Activated T-helper 1 cell treated with anti-CD3 and anti-CD28 coated beads, Interleukin-12 subunit alpha, Interleukin-12 subunit beta, Interleukin-2, Interleukin-4 antibody, amounts not matched to agents 30 ng/mL and 10 ng/mL and 1 ng/mL, durations not matched to agents 14 hours and 24 hours and 36 hours (primary cell): Measurements from ENCODE around the gene IKBKE. TPM values are rescaled to one million over a fixed set of nuclear protein-coding genes. Genes with fewer than 3 reads are reported as not detected.
A peak's percentile ranks its signal among the peaks of the same experiment; 100 is the strongest.

Source experiments
- DNase-seq: peaks from one replicate; pipeline ENCODE4 v3.0.0; 2021; ENCODE audit warnings: low spot score
- H3K27ac Mint-ChIP-seq: one replicate; pipeline ENCODE4 v1.8.0; 2021; ENCODE audit warnings: mild to moderate bottlenecking, mixed read lengths
- H3K27me3 Mint-ChIP-seq: one replicate; pipeline ENCODE4 v1.8.0; 2022; ENCODE audit warnings: mild to moderate bottlenecking, moderate library complexity, mixed read lengths; ENCODE audit not compliant: insufficient read depth
- H3K36me3 Mint-ChIP-seq: one replicate; pipeline ENCODE4 v1.8.0; 2021; ENCODE audit warnings: low read depth, mixed read lengths
- H3K4me1 Mint-ChIP-seq: one replicate; pipeline ENCODE4 v1.8.0; 2021; ENCODE audit warnings: low read depth, mixed read lengths
- H3K4me3 Mint-ChIP-seq: one replicate; pipeline ENCODE4 v1.8.0; 2021; ENCODE audit warnings: mild to moderate bottlenecking, moderate library complexity, mixed read lengths
- H3K9me3 Mint-ChIP-seq: one replicate; pipeline ENCODE4 v1.8.0; 2021; ENCODE audit warnings: mixed read lengths
- intact Hi-C: fragments of 100-400 bp; cut with micrococcal nuclease; formaldehyde crosslinking; loops from one replicate; pipeline ENCODE4 v1.15.1; 2024
- total RNA-seq: library from RNA; stranded (reverse); gene quantifications from 2 replicates; pipeline ENCODE4 v1.2.3, GENCODE V29; 2022

The IKBKE gene
- total RNA-seq, 1 donor from 2014 or later: 59.8 TPM

DNA sequence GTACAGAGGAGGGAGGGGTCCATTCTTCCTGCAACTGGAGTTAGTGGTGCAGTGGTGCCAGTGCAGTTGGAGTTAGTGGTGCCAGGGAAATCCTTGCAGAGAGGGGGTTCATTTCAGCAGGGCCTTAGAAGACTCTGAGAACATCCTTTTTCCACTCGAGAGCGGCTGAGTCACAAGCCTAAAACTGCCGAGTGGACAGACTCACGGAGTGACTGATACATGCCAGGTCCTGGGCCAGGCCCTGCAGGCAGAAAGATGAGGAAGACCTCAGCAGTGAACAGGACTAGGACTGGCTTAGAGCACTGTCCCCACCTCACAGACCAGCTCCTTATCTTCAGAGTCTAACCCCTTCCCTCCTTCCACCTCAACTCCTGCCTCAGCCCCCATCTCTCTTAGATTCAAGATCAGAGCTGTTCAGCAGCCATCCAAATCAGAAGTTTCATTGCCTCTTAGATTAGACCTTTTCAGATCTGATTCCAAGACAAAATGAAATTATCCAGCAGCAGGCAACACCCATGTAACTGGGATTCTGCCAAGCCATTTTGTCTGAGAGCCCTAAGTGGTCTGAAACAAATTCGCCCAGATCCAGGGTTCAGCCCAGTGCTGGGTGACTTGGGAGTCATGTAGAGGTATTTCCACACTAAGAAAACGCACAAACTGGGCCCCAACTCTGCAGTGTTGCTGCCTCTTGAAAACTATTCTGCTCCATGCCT is 12.7 kb upstream of the IKBKE start:
- Mint-ChIP-seq H3K27me3 (no peaks in the 10 kb centered on the region), H3K27ac (peak overlapping the region; percentile 35), H3K36me3 (peaks cover 51% of the 10 kb centered on the region), H3K9me3 (no peaks in the 10 kb centered on the region), H3K4me3 (no peak overlapping the region), H3K4me1 (peaks cover 31% of the 10 kb centered on the region)
- intact Hi-C loops: no loop called here
- no peak for DNase-seq

DNA sequence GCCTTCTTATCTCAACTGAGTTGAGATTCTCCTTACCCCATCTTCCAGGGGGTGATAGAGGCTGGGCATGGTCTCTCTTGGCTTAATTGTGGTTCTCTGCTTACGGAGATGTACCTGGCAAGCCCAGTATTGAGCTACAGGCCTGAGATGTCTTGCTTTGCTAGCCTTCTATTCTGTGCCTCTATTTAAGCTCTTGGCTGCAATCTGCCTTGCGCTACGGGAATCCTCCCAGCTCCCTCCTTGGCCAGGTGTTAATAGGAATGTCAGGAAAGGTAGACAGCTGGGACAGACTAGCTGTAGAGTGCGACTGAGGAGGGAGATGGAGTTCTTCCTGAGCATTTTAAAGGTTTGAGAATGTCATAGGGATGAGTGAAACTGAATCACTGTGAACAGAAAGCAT is 10.6 kb upstream of the IKBKE start:
- DNase-seq: no peak
- Mint-ChIP-seq H3K27me3 (no peaks in the 10 kb centered on the region), H3K4me1 (peaks cover 47% of the 10 kb centered on the region), H3K27ac (peak overlapping the region; percentile 45), H3K36me3 (peaks cover 51% of the 10 kb centered on the region), H3K4me3 (no peak overlapping the region), H3K9me3 (no peaks in the 10 kb centered on the region)
- intact Hi-C loops: no loop called here

DNA sequence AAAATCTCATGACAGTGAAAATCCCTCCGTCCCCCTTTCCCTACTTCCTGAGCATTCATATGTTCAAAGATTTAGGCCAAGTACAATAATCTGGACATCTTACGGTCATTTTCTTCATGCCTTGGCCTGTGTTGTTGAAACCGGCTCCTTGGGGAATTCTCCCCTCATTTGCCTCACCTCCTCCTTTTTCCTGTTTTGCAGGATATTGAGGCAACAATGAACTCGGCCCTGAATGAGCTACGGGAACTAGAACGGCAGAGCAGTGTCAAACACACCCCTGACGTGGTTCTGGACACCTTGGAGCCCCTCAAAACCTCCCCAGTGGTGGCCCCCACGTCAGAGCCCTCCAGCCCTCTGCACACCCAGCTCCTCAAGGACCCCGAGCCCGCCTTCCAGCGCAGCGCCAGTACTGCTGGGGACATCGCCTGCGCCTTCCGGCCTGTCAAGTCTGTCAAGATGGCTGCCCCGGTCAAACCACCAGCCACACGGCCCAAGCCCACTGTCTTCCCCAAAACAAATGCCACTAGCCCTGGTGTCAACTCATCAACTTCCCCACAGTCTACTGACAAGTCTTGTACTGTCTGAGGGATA is 9.3 kb upstream of the IKBKE start:
- peaks cover 50% of the 10 kb centered on the region for H3K4me1 Mint-ChIP-seq
- no peak overlapping the region for H3K4me3 Mint-ChIP-seq
- no peak for DNase-seq
- no peaks in the 10 kb centered on the region for H3K9me3 Mint-ChIP-seq
- intact Hi-C loops: no loop called here
- H3K36me3 Mint-ChIP-seq: peaks cover 41% of the 10 kb centered on the region
- no peak overlapping the region for H3K27ac Mint-ChIP-seq
- no peaks in the 10 kb centered on the region for H3K27me3 Mint-ChIP-seq

DNA sequence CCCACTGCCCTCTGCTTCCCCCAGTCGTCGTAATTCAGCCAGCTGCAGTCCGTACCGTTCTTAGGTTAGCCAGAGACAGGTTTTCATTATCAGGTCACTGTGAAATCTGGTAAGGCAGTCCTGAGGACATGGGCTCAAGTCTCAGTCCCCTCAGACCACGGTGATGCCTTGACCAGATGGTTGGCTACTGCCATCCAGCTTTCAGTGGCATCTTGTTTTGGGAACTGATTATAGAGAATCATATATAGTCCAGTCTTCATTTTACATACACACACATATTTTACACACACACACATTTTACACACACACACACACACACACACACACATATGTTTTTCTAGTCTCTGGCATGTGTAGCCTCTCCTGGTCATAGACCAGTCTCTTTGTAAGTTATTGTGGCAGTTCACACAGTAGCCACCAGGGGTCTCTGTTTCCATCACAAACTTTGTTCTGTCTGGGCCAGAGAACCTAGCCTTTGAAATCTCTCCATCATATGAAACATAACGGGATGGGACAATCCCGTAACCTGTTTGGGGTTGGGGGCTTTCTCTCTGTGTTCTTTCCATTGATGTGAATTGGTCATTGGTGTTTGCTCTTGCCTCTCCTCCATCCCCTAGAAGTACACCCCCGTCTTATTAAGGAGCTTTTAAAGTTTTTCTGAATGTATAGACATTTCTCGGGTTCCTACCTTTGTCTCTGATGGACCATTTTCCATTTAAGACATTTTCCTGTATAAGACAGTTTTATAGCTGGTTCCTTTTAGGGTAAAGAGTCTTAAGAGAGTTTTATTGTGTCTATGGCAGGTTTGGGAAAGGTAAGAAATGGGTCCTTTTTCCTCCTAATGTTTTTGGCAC is 8.4 kb upstream of the IKBKE start:
- no peaks in the 10 kb centered on the region for H3K9me3 Mint-ChIP-seq
- H3K36me3 Mint-ChIP-seq: peaks cover 36% of the 10 kb centered on the region
- H3K4me3 Mint-ChIP-seq: no peak overlapping the region
- peaks cover 53% of the 10 kb centered on the region for H3K4me1 Mint-ChIP-seq
- peak; percentile 65 for DNase-seq
- H3K27ac Mint-ChIP-seq: no peak overlapping the region
- intact Hi-C loops: loop anchor here (1.0 kb wide), 1 partner anchor 17 kb away; no protein-coding TSS in a partner anchor
- no peaks in the 10 kb centered on the region for H3K27me3 Mint-ChIP-seq

DNA sequence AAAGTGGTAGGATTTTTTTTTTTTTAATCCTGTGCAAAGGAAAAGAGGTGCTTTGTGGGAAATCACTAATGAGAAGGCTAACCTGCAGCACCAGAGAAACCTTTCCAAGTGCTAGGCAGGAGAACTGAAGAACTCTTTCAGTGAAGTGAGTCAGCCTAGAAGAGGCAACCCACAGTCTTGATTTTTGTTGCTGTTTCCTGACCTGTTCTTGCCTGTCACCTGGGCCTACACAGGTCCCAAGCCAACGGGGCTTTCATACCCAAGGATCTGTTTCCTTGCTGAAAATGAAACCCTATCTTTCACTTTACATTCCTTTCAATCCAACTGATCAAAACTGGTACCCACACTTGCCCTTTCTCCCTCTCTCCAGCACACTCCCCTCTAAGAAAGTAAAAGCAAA is 7.1 kb upstream of the IKBKE start:
- Mint-ChIP-seq H3K4me1 (peaks cover 60% of the 10 kb centered on the region), H3K4me3 (peak overlapping the region; percentile 0), H3K27ac (peak overlapping the region; percentile 73), H3K36me3 (peaks cover 29% of the 10 kb centered on the region), H3K27me3 (no peaks in the 10 kb centered on the region), H3K9me3 (no peaks in the 10 kb centered on the region)
- intact Hi-C loops: no loop called here
- DNase-seq: no peak

DNA sequence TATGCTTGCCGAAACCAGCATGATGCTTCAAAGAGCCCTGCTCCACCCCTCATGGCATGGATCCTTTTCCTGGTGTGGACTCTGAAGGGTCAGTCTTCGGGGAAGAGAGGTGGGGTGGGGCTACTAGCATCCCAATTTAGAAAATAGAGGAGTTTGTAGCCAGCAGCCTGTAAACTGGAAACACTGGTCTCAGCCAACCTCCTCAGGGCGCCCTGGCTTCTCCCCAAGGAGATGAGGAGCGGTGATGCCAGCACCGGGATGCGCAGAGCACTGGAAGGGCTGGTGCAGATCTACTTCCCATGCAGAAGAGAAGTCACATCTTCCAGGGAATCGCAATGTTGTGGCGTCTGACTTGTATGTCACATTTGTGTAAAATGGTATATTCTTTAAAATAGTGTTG is 6.4 kb upstream of the IKBKE start:
- no peak for DNase-seq
- Mint-ChIP-seq H3K4me1 (peaks cover 68% of the 10 kb centered on the region), H3K27ac (peak overlapping the region; percentile 73), H3K27me3 (no peaks in the 10 kb centered on the region), H3K4me3 (no peak overlapping the region), H3K9me3 (no peaks in the 10 kb centered on the region), H3K36me3 (peaks cover 22% of the 10 kb centered on the region)
- intact Hi-C loops: no loop called here

DNA sequence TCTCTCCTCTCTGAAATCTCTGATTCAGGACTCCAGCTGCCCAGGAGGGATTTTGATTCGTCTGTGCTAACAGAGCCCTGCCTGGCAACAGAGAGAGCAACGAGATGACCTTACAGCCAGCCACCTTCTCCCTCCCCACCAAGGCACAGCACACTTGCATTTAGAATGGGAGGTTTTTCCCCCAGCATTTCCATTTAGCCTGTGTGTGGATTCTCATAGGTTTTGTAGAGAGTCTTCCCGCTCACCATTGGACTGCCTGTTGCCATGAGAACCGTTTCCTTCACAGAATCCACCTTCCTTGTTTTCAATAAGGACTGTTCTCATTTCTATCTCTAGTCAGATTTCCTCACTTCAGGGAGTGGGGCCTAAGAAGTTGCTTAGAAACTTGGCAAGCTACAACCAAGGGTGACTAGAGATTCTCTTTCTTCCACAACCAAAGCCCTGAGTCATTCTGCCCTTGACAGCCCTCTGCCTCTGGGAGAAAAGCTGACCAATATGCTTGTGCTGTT is 5.8 kb upstream of the IKBKE start:
- H3K9me3 Mint-ChIP-seq: no peaks in the 10 kb centered on the region

DNA sequence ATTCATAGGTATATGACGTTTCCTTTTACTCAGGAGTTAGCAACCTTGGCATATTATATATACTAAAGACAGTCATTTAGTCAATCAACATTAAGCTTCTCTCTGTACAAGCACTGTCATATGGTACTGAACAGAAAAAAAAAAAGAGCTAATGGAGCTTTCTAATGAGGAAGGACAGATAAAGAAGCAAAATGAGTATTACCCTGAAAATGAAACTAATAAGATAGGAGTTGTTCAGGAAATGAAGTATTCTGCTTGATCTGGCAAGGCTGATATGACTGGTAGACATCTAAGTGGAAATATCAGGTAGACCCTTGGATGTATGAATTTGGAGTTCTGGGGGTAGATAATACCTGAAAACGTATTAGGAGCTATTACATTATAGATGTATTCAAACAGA is 4.3 kb upstream of the IKBKE start:
- Mint-ChIP-seq H3K9me3 (no peaks in the 10 kb centered on the region), H3K27me3 (no peaks in the 10 kb centered on the region), H3K4me1 (peaks cover 83% of the 10 kb centered on the region), H3K4me3 (peak overlapping the region; percentile 61), H3K36me3 (peaks cover 20% of the 10 kb centered on the region), H3K27ac (peak overlapping the region; percentile 70)
- DNase-seq: no peak
- intact Hi-C loops: no loop called here

More for the DNA sequence above, 5.8 kb upstream of the IKBKE start:
- Mint-ChIP-seq H3K4me3 (no peak overlapping the region), H3K4me1 (peaks cover 74% of the 10 kb centered on the region), H3K36me3 (peaks cover 20% of the 10 kb centered on the region), H3K27ac (peak overlapping the region; percentile 55), H3K27me3 (no peaks in the 10 kb centered on the region)
- DNase-seq: no peak
- intact Hi-C loops: no loop called here

DNA sequence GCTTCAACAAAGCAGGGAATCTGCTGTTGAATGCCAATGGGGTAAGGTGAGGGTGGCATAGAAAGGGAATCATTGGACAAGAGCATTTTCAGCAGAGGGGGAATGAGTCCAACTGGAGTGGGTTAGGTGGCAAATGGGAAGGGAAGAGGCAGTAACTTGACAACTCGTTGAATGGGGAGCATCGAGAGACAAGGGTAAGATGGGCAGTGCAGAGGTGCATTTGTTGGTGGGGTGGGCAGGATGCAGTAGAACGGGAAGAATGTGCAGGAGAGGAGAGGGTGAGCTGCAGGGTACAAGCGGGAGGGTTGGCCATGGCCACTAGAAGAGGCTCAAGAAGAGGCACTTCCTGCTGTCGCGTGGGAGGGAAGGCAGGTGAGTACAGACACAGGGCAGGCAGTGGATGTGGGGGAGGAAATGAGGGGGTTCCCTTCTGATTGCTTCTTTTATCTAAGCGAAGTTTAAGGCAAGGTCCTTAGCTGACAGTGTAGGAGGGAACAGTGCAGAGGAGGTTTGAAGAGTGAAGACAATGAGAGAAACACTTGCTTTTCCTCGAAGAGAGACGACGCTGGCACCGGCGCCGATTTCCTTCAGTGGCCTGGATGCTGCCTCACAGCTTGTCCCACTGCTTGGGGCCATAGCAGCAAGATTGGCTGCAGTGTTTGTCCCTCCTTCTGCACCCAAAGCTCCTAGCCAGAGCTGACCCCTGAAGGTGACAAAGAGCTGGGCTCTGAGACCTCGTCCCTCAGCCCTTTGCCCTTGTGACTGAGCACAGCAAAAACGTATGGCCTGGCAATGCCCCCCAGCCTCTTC is 3.2 kb upstream of the IKBKE start:
- Mint-ChIP-seq H3K36me3 (peaks cover 18% of the 10 kb centered on the region), H3K9me3 (no peaks in the 10 kb centered on the region), H3K27ac (peak overlapping the region; percentile 73), H3K27me3 (no peaks in the 10 kb centered on the region), H3K4me3 (peak overlapping the region; percentile 40), H3K4me1 (peaks cover 86% of the 10 kb centered on the region)
- intact Hi-C loops: no loop called here
- DNase-seq: no peak

DNA sequence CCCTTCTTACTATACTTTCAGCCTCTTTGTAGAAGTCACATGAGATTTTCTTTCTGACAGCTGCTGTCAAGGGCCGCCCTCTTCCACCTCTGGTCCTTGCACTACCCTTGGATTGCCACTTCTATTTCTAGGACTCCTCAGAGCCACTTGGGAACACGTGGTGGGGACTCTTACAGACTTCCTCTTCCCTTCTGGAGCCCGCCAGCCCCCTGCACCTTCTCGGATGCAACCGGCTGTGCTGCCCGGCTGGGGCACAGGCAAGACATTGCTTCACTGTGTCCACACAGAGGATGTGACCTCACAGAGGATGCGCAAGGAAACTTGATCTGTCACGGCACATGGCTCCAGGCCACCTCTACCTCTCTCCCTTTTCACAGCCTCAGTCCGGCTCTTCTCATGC is 2.4 kb upstream of the IKBKE start:
- Mint-ChIP-seq H3K4me3 (peak overlapping the region; percentile 27), H3K9me3 (no peaks in the 10 kb centered on the region), H3K36me3 (peaks cover 23% of the 10 kb centered on the region), H3K27me3 (no peaks in the 10 kb centered on the region), H3K27ac (peak overlapping the region; percentile 73), H3K4me1 (peaks cover 87% of the 10 kb centered on the region)
- intact Hi-C loops: no loop called here
- no peak for DNase-seq

DNA sequence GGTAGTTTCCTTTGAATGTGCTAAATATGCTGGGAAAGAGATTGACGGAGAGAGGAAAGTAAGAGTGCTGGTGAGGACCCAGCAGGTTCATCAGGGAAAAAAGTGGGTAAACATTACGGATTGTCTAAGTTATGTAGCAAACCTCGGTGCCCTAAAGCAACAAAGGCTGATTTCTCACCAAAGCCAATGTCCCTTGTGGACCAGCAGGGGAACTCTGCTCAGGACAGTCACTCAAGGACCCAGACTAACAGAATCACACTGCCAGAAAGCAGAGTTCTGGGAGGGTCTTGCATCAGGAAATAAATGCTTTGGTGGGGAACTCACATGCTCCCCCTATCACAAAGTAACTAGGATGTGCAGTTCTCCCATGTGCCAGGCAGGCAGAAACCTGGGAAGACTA is 1.7 kb upstream of the IKBKE start:
- H3K36me3 Mint-ChIP-seq: peaks cover 27% of the 10 kb centered on the region
- no peaks in the 10 kb centered on the region for H3K9me3 Mint-ChIP-seq
- H3K4me1 Mint-ChIP-seq: peaks cover 87% of the 10 kb centered on the region
- H3K27ac Mint-ChIP-seq: peak overlapping the region; percentile 73
- intact Hi-C loops: no loop called here
- no peak for DNase-seq
- H3K4me3 Mint-ChIP-seq: peak overlapping the region; percentile 98
- no peaks in the 10 kb centered on the region for H3K27me3 Mint-ChIP-seq

DNA sequence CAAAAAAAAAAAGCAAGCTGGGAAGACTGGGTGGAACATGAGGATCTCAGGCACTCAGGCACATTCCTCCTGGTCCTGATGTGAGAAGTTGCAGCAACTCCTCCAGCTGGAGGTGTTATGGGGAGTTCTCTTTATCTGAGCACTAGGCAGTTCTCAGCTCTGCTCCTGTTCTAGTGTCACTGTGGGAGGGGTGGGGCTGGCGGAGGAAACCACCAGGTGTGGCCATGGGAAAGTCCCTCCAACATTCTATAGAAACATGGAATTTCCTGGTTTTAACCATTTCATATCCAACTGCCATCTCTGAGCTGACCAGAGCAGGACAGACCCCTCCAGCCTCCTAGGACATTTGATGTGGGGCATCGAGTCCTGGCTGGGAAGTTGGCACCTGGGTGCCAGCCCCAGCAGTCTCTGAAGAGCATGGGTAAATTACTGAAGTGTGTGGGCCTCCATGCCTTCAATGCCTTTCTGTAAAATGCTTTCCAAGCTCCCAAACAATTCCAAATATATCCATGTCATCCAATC is 804 bp upstream of the IKBKE start:
- Mint-ChIP-seq H3K9me3 (no peaks in the 10 kb centered on the region), H3K4me3 (peak overlapping the region; percentile 98), H3K36me3 (peaks cover 31% of the 10 kb centered on the region), H3K27ac (peak overlapping the region; percentile 94), H3K27me3 (no peaks in the 10 kb centered on the region), H3K4me1 (peaks cover 89% of the 10 kb centered on the region)
- intact Hi-C loops: no loop called here
- peak; percentile 55 for DNase-seq
